Fibroblast of lung (primary cell): ENCODE measurements around the gene TMEM119. TPM values are rescaled to one million over a fixed set of nuclear protein-coding genes. Genes with fewer than 3 reads are reported as not detected.
A peak's percentile ranks its signal among the peaks of the same experiment; 100 is the strongest.

Experiments
- DNase-seq, 2 donors: peaks; one replicate each; pipeline versions ENCODE4 v3.0.0 to v3.0.0-alpha.2; 2010; ENCODE audit warnings: low read depth in 2 of 2
- H2AFZ ChIP-seq: 2 replicates; pipeline ENCODE4 v1.5.1; 2012; ENCODE audit warnings: low read length, control low read depth, inconsistent platforms
- H3K27ac ChIP-seq: 2 replicates; pipeline ENCODE4 v1.5.1; 2011; ENCODE audit warnings: low read length, control low read depth; ENCODE audit not compliant: insufficient read depth
- H3K27me3 ChIP-seq: 2 replicates; pipeline ENCODE4 v1.5.1; 2011; ENCODE audit warnings: mild to moderate bottlenecking, low read length; ENCODE audit not compliant: control insufficient read depth, insufficient read depth
- H3K36me3 ChIP-seq: 2 replicates; pipeline ENCODE4 v1.5.1; 2011; ENCODE audit warnings: low read length; ENCODE audit not compliant: control insufficient read depth, insufficient read depth
- H3K4me1 ChIP-seq: 2 replicates; pipeline ENCODE4 v1.5.1; 2011; ENCODE audit warnings: low read length; ENCODE audit not compliant: control insufficient read depth, insufficient read depth; ENCODE audit errors: extremely low read depth
- H3K4me2 ChIP-seq: 2 replicates; pipeline ENCODE4 v1.5.1; 2011; ENCODE audit warnings: low read length, control low read depth; ENCODE audit not compliant: insufficient read depth; ENCODE audit errors: extremely low read depth
- H3K4me3 ChIP-seq, 4 experiments: fragments of 200-600 bp in 1 of 4; sonication (generic) in 1 of 4; replicated peaks in 1 of 4; 2 replicates each; pipeline ENCODE4 v1.5.1; 2011 to 2016; ENCODE audit warnings: low read length in 4 of 4, low read depth in 3 of 4, mild to moderate bottlenecking in 3 of 4, control low read depth in 2 of 4, inconsistent platforms in 1 of 4, mixed read lengths in 1 of 4; ENCODE audit not compliant: insufficient read depth in 1 of 4; ENCODE audit errors: control extremely low read depth in 1 of 4
- H3K79me2 ChIP-seq: 2 replicates; pipeline ENCODE4 v1.5.1; 2012; ENCODE audit warnings: mild to moderate bottlenecking, low read length, inconsistent platforms; ENCODE audit not compliant: control insufficient read depth, insufficient read depth
- H3K9ac ChIP-seq: 2 replicates; pipeline ENCODE4 v1.5.1; 2011; ENCODE audit warnings: mild to moderate bottlenecking, low read length, control low read depth; ENCODE audit not compliant: insufficient read depth
- H3K9me3 ChIP-seq: 2 replicates; pipeline ENCODE4 v1.5.1; 2012; ENCODE audit warnings: low read depth, low read length; ENCODE audit not compliant: control insufficient read depth, insufficient read depth
- H4K20me1 ChIP-seq: 2 replicates; pipeline ENCODE4 v1.5.1; 2011; ENCODE audit warnings: low read length; ENCODE audit not compliant: control insufficient read depth, insufficient read depth; ENCODE audit errors: extremely low read depth
- CTCF ChIP-seq, 2 donors: IDR thresholded peaks in 1 of 2; conservative IDR thresholded peaks in 1 of 2; 1 replicate in 1 of 2; 2 replicates in 1 of 2; pipeline ENCODE4 v1.5.1; 2011 to 2012; ENCODE audit warnings: low read length in 2 of 2, control low read depth in 1 of 2, inconsistent platforms in 1 of 2, low read depth in 1 of 2, mild to moderate bottlenecking in 1 of 2
- EZH2 ChIP-seq: IDR thresholded peaks from 2 replicates; pipeline ENCODE4 v1.5.1; 2012; ENCODE audit warnings: low read length, control low read depth, mild to moderate bottlenecking; ENCODE audit errors: missing control alignments
- polyA plus RNA-seq, 2 donors: library from polyadenylated mRNA; depleted of rRNA in 1 of 2; stranded (reverse) in 1 of 2; unstranded in 1 of 2; fragments of >200 nt; gene quantifications; 2 replicates each; pipeline ENCODE4 v1.2.1, GENCODE V29; 2011 to 2012; ENCODE audit warnings: missing spikeins in 1 of 2
- total RNA-seq: library from RNA; depleted of rRNA; stranded (reverse); fragments of >200 nt; gene quantifications from 2 replicates; pipeline ENCODE4 v1.2.1, GENCODE V29; 2014

Gene TMEM119
- total and polyA plus RNA-seq, 2 donors (not counting 1 experiment from before 2014, with no cell fraction given): 154 to 358 TPM

GRCh38 chr12:108561852-108562347, 36.0 kb downstream of the TMEM119 start:
- H3K79me2 ChIP-seq: peaks cover 54% of the 10 kb centered on the region

GRCh38 chr12:108560752-108561719, 36.8 kb downstream of the TMEM119 start, which contains the start of gene SART3:
SART3 (minus strand) TSS chr12:108561173; CDS start chr12:108561154, 19 bp downstream.
- H3K4me1 ChIP-seq: peaks cover 15% of the 10 kb centered on the region
- peaks cover 11% of the 10 kb centered on the region for H3K36me3 ChIP-seq
- no peaks in the 10 kb centered on the region for H3K9me3 ChIP-seq
- no peaks in the 10 kb centered on the region for H4K20me1 ChIP-seq
- H3K4me3 ChIP-seq: peak within 1 kb of the TSS; percentile 53 to 91 (median 83)
- peaks cover 63% of the 10 kb centered on the region for H3K79me2 ChIP-seq
- H3K27me3 ChIP-seq: no peaks in the 10 kb centered on the region
- peak within 1 kb of the TSS; percentile 90 for H3K9ac ChIP-seq
- peak within 1 kb of the TSS; percentile 90 for H2AFZ ChIP-seq
- DNase-seq: peak; percentile 88 to 91
- TF ChIP-seq EZH2 (no peak), CTCF (conservative IDR thresholded peaks at IDR 0.05 in 1 of 2, IDR thresholded peaks at IDR 0.05 in 1 of 2; ENCODE audit: low read depth in 1 of 2, low read length in 2 of 2) (no peak)
- peak within 1 kb of the TSS; percentile 99 for H3K4me2 ChIP-seq
- peak within 1 kb of the TSS; percentile 97 for H3K27ac ChIP-seq

More at GRCh38 chr12:108561852-108562347, 36.0 kb downstream of the TMEM119 start:
- Histone ChIP-seq H3K27ac (peak overlapping the region; percentile 97), H3K9ac (peak overlapping the region; percentile 90), H3K9me3 (no peaks in the 10 kb centered on the region), H4K20me1 (no peaks in the 10 kb centered on the region), H3K4me2 (peak overlapping the region; percentile 99), H3K4me1 (peaks cover 16% of the 10 kb centered on the region), H3K4me3 (peak overlapping the region; percentile 53 to 91 (median 83)), H3K27me3 (no peaks in the 10 kb centered on the region), H3K36me3 (peaks cover 17% of the 10 kb centered on the region), H2AFZ (peak overlapping the region; percentile 90)
- peak in 1 of 2 donors; percentile 7 for DNase-seq
- no peak for TF ChIP-seq CTCF (conservative IDR thresholded peaks at IDR 0.05 in 1 of 2, IDR thresholded peaks at IDR 0.05 in 1 of 2; ENCODE audit: low read depth in 1 of 2, low read length in 2 of 2)
- no peak for TF ChIP-seq EZH2

GRCh38 chr12:108560321-108560721, 37.6 kb downstream of the TMEM119 start:
- Histone ChIP-seq H3K79me2 (peaks cover 70% of the 10 kb centered on the region), H3K27me3 (no peaks in the 10 kb centered on the region), H3K4me3 (peak overlapping the region; percentile 53 to 91 (median 83)), H3K9ac (peak overlapping the region; percentile 90), H3K36me3 (peaks cover 6% of the 10 kb centered on the region), H3K4me1 (peaks cover 10% of the 10 kb centered on the region), H3K4me2 (peak overlapping the region; percentile 57), H4K20me1 (no peaks in the 10 kb centered on the region), H3K9me3 (no peaks in the 10 kb centered on the region), H2AFZ (no peak overlapping the region), H3K27ac (peak overlapping the region; percentile 97)
- TF ChIP-seq CTCF (conservative IDR thresholded peaks at IDR 0.05 in 1 of 2, IDR thresholded peaks at IDR 0.05 in 1 of 2; ENCODE audit: low read depth in 1 of 2, low read length in 2 of 2): no peak
- no peak for TF ChIP-seq EZH2
- DNase-seq: peak; percentile 54 to 89
